Endothelial cell of umbilical vein (primary cell): ENCODE measurements around the gene AMZ1. TPM values are rescaled to one million over a fixed set of nuclear protein-coding genes. Genes with fewer than 3 reads are reported as not detected.

Source experiments
- BruUV-seq: library from RNA; stranded (reverse); fragments of 400-500 nt; replicated peaks from 2 replicates; lab custom pipeline; 2021; lab: Mats Ljungman, UMichigan
- CTCF ChIA-PET: fragments of 300-600, 350-600 bp; sonication (Branson Sonifier 250); formaldehyde crosslinking; loops from one replicate; lab custom pipeline; 2021; ENCODE audit warnings: antibody characterized with exemption, inconsistent platforms; lab: Charles Lee
- POLR2A ChIA-PET: fragments of 300-600, 350-600 bp; sonication (Branson Sonifier 250); formaldehyde crosslinking; loops from one replicate; lab custom pipeline; 2021; ENCODE audit warnings: antibody characterized with exemption, inconsistent platforms; lab: Charles Lee
- DNase-seq: peaks from one replicate; pipeline ENCODE4 v3.0.0-alpha.2; 2011; ENCODE audit warnings: low read depth, low spot score
- FAIRE-seq: peaks from 2 replicates; lab custom pipeline; 2011; peaks lifted over from hg19 to GRCh38; lab: Jason Lieb, UNC
- H2AFZ ChIP-seq: 2 replicates; pipeline ENCODE4 v1.6.0; 2012; ENCODE audit warnings: low read depth, low read length, control low read depth, inconsistent platforms
- H3K27ac ChIP-seq: 2 replicates; pipeline ENCODE4 v1.5.1; 2011; ENCODE audit warnings: low read depth, mild to moderate bottlenecking, control low read depth, low read length, moderate library complexity; ENCODE audit not compliant: insufficient read depth
- H3K27me3 ChIP-seq, 2 experiments: 2 replicates each; pipeline versions ENCODE4 v1.6.0 to v1.6.1; 2011; ENCODE audit warnings: low read length in 2 of 2, mixed read lengths in 1 of 2; ENCODE audit not compliant: control insufficient read depth in 2 of 2, insufficient read depth in 2 of 2
- H3K36me3 ChIP-seq, 2 experiments: 2 replicates in 1 of 2; 3 replicates in 1 of 2; pipeline ENCODE4 v1.5.1; 2011; ENCODE audit warnings: low read length in 2 of 2, mild to moderate bottlenecking in 1 of 2, moderate library complexity in 1 of 2; ENCODE audit not compliant: control insufficient read depth in 2 of 2, insufficient read depth in 2 of 2; ENCODE audit errors: extremely low read depth in 1 of 2
- H3K4me1 ChIP-seq: 3 replicates; pipeline ENCODE4 v1.5.1; 2011; ENCODE audit warnings: mild to moderate bottlenecking, low read length; ENCODE audit not compliant: control insufficient read depth, insufficient read depth; ENCODE audit errors: extremely low read depth
- H3K4me2 ChIP-seq: 2 replicates; pipeline ENCODE4 v1.6.1; 2011; ENCODE audit warnings: low read length, control low read depth, mixed read lengths; ENCODE audit not compliant: insufficient read depth
- H3K4me3 ChIP-seq, 3 experiments: fragments of 200-600 bp in 1 of 3; sonication (generic), shearing (Covaris generic) in 1 of 3; replicated peaks in 1 of 3; 2 replicates each; pipeline ENCODE4 v1.5.1; 2011 to 2016; ENCODE audit warnings: control low read depth in 3 of 3, low read length in 3 of 3, mild to moderate bottlenecking in 2 of 3, inconsistent platforms in 1 of 3, low read depth in 1 of 3, moderate library complexity in 1 of 3; ENCODE audit not compliant: insufficient read depth in 1 of 3
- H3K79me2 ChIP-seq: 2 replicates; pipeline ENCODE4 v1.6.0; 2012; ENCODE audit warnings: low read length, inconsistent platforms; ENCODE audit not compliant: control insufficient read depth, insufficient read depth
- H3K9ac ChIP-seq: replicated peaks from 2 replicates; pipeline ENCODE3; 2011; ENCODE audit warnings: low read length, control low read depth; ENCODE audit not compliant: insufficient read depth; ENCODE audit errors: extremely low read depth
- H3K9me1 ChIP-seq: replicated peaks from 3 replicates; pipeline ENCODE4 v1.6.0; 2011; ENCODE audit warnings: mild to moderate bottlenecking, low read length; ENCODE audit not compliant: control insufficient read depth, insufficient read depth; ENCODE audit errors: extremely low read depth
- H3K9me3 ChIP-seq: replicated peaks from 2 replicates; pipeline ENCODE4 v1.5.1; 2012; ENCODE audit warnings: low read length, inconsistent platforms; ENCODE audit not compliant: control insufficient read depth, insufficient read depth
- H4K20me1 ChIP-seq: replicated peaks from 2 replicates; pipeline ENCODE3; 2011; ENCODE audit warnings: mild to moderate bottlenecking, low read length; ENCODE audit not compliant: control insufficient read depth, insufficient read depth; ENCODE audit errors: extremely low read depth
- EZH2 ChIP-seq: IDR thresholded peaks from 2 replicates; pipeline ENCODE4 v1.6.1; 2012; ENCODE audit warnings: borderline replicate concordance, low read depth, mild to moderate bottlenecking, moderate library complexity, low read length, inconsistent platforms; ENCODE audit not compliant: severe bottlenecking
- FOS ChIP-seq: IDR thresholded peaks from 2 replicates; pipeline ENCODE4 v1.6.1; 2011; ENCODE audit warnings: mild to moderate bottlenecking, low read length, moderate library complexity, borderline replicate concordance; ENCODE audit not compliant: insufficient read depth
- MYC ChIP-seq: IDR thresholded peaks from one replicate; pipeline ENCODE4 v1.6.1; 2011; ENCODE audit warnings: mild to moderate bottlenecking, low read depth, low read length
- POLR2AphosphoS5 ChIP-seq: IDR thresholded peaks from 2 replicates; pipeline ENCODE4 v1.6.1; 2012; ENCODE audit warnings: low read depth, mild to moderate bottlenecking, control low read depth, low read length, moderate library complexity; ENCODE audit not compliant: insufficient read depth
- dilution Hi-C: fragments of 300-500 bp; cut with MboI; formaldehyde crosslinking; loops from one replicate; pipeline ENCODE4 v1.15.0; 2019; ENCODE audit warnings: low sequenced_read_pairs; ENCODE audit not compliant: extremely low pct_ligation_motif_present
- intact Hi-C: fragments of 100-400 bp; cut with micrococcal nuclease; formaldehyde crosslinking; loops from one replicate; pipeline ENCODE4 v1.10.0; 2022
- polyA plus RNA-seq, 4 experiments: library from polyadenylated mRNA; depleted of rRNA in 3 of 4; stranded (reverse) in 3 of 4; unstranded in 1 of 4; fragments of >200 nt; gene quantifications; 2 replicates each; pipeline versions ENCODE4 v1.2.1 to v1.2.3, GENCODE V29; 2011 to 2012; ENCODE audit warnings: missing spikeins in 1 of 4
- total RNA-seq: library from RNA; stranded (reverse); gene quantifications from 2 replicates; pipeline ENCODE4 v1.2.3, GENCODE V29; 2021
- TF ChIP-seq, protein P1 (sequence below): IDR thresholded peaks from 2 replicates; pipeline ENCODE4 v1.6.1; 2011; ENCODE audit not compliant: insufficient read depth, insufficient read length
- TF ChIP-seq, protein P2 (sequence below), 2 donors: IDR thresholded peaks; 1 replicate in 1 of 2; 2 replicates in 1 of 2; pipeline ENCODE4 v1.5.1; 2011; ENCODE audit warnings: low read length in 2 of 2, mild to moderate bottlenecking in 2 of 2, moderate library complexity in 2 of 2, control low read depth in 1 of 2, inconsistent platforms in 1 of 2, low read depth in 1 of 2; ENCODE audit not compliant: insufficient read depth in 1 of 2; ENCODE audit errors: extremely low read depth in 1 of 2

Gene AMZ1
- total and polyA plus RNA-seq, 2 donors (not counting 3 experiments of a cell fraction or from before 2014, with no cell fraction given): not detected

DNA sequence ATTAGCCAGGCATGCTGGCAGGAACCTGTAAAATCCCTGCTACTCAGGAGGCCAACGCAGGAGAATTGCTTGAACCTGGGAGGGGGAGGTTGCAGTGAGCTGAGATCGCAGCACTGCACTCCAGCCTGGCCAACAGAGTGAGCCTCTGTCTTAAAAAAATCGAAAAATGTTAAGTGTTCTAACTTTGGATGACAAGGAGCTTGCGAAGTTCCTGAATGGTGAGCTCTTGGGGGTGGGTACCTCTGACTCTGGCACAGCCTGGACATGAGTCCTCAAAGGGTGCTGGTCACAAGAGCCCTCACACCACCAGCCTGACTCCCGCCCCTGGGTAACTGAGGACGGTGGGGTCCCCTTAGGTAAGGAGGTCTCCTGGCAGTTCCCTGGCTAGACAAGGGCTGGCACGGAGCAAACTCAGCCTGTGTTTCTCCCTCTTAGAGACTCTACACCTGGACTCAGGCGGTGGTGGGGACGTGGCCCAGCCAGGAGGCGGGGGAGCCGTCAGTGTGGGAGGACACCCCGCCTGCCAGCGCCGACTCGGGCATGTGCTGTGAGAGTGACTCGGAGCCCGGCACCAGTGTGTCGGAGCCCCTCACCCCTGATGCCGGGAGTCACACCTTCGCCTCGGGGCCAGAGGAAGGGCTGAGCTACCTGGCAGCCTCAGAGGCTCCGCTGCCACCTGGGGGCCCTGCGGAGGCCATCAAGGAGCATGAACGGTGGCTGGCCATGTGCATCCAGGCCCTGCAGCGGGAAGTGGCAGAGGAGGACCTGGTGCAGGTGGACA is 24.1 kb downstream of the AMZ1 start:
- Histone ChIP-seq H4K20me1 (no peaks in the 10 kb centered on the region), H2AFZ (no peak overlapping the region), H3K4me2 (no peak overlapping the region), H3K27ac (no peak overlapping the region), H3K4me3 (no peak overlapping the region), H3K9me1 (no peaks in the 10 kb centered on the region), H3K4me1 (peaks cover under 1% of the 10 kb centered on the region), H3K9me3 (no peaks in the 10 kb centered on the region), H3K27me3 (no peaks in the 10 kb centered on the region), H3K9ac (no peak overlapping the region), H3K36me3 (no peaks in the 10 kb centered on the region), H3K79me2 (no peaks in the 10 kb centered on the region)
- BruUV-seq: no TSS peak
- no peak for DNase-seq
- dilution Hi-C loops: no loop called here
- TF ChIP-seq MYC (no peak), POLR2AphosphoS5 (no peak), FOS (no peak), EZH2 (no peak)
- TF ChIP-seq, protein P1, sequence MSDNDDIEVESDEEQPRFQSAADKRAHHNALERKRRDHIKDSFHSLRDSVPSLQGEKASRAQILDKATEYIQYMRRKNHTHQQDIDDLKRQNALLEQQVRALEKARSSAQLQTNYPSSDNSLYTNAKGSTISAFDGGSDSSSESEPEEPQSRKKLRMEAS: no peak
- TF ChIP-seq, protein P2, sequence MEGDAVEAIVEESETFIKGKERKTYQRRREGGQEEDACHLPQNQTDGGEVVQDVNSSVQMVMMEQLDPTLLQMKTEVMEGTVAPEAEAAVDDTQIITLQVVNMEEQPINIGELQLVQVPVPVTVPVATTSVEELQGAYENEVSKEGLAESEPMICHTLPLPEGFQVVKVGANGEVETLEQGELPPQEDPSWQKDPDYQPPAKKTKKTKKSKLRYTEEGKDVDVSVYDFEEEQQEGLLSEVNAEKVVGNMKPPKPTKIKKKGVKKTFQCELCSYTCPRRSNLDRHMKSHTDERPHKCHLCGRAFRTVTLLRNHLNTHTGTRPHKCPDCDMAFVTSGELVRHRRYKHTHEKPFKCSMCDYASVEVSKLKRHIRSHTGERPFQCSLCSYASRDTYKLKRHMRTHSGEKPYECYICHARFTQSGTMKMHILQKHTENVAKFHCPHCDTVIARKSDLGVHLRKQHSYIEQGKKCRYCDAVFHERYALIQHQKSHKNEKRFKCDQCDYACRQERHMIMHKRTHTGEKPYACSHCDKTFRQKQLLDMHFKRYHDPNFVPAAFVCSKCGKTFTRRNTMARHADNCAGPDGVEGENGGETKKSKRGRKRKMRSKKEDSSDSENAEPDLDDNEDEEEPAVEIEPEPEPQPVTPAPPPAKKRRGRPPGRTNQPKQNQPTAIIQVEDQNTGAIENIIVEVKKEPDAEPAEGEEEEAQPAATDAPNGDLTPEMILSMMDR (IDR thresholded peaks at IDR 0.05; ENCODE audit: extremely low read depth in 1 of 2, insufficient read depth in 1 of 2, low read depth in 1 of 2, low read length in 2 of 2): no peak
- FAIRE-seq: no peak
- intact Hi-C loops: no loop called here
- CTCF ChIA-PET: interaction anchor here (2.1 to 3.9 kb wide), 3 partner anchors 6 to 261 kb away, joined by 4 to 26 read pairs (median 8); no protein-coding TSS in a partner anchor
- POLR2A ChIA-PET: no interaction called here
